CD4-positive, CD25-positive, alpha-beta regulatory T cell (primary cell): ENCODE measurements around the gene NOP10. TPM values are rescaled to one million over a fixed set of nuclear protein-coding genes. Genes with fewer than 3 reads are reported as not detected.
"Not testable (repeated sequence)": the region's sequence is repeated elsewhere in the genome, so short reads cannot be mapped to it uniquely, and the experiment has no call there.

Experiments
- ATAC-seq, 2 donors: fragments of 150-1000 bp; cut with Tn5 transposase; one replicate each; pipeline ENCODE4 v1.10.0; 2021; ENCODE audit warnings: low read depth in 2 of 2, moderate number of reproducible peaks in 2 of 2, moderate library complexity in 1 of 2
- DNase-seq, 3 donors: peaks; one replicate each; pipeline versions ENCODE4 v3.0.0 to v3.0.0-alpha.2; 2012 to 2022; ENCODE audit warnings: mixed read lengths in 1 of 3
- H3K27ac ChIP-seq: one replicate; pipeline ENCODE4 v1.7.0; 2013; ENCODE audit warnings: mild to moderate bottlenecking, low read length; ENCODE audit not compliant: insufficient read depth, poor library complexity, severe bottlenecking
- H3K27me3 ChIP-seq: one replicate; pipeline ENCODE4 v1.7.0; 2013; ENCODE audit warnings: low read length; ENCODE audit not compliant: control insufficient read depth, insufficient read depth
- H3K36me3 ChIP-seq: one replicate; pipeline ENCODE4 v1.7.0; 2013; ENCODE audit warnings: mild to moderate bottlenecking, low read length, moderate library complexity; ENCODE audit not compliant: control insufficient read depth, insufficient read depth
- H3K4me1 ChIP-seq: 2 replicates; pipeline ENCODE4 v1.7.0; 2013; ENCODE audit warnings: mild to moderate bottlenecking, low read length; ENCODE audit not compliant: insufficient read depth, control insufficient read depth, poor library complexity, severe bottlenecking
- H3K4me3 ChIP-seq: one replicate; pipeline ENCODE4 v1.7.0; 2013; ENCODE audit warnings: low read depth, mild to moderate bottlenecking, low read length, moderate library complexity
- H3K9me3 ChIP-seq, 2 experiments: 1 replicate in 1 of 2; 2 replicates in 1 of 2; pipeline ENCODE4 v1.7.0; 2013; ENCODE audit warnings: low read length in 2 of 2, mild to moderate bottlenecking in 1 of 2, moderate library complexity in 1 of 2; ENCODE audit not compliant: control insufficient read depth in 2 of 2
- H3K27ac Mint-ChIP-seq, 3 donors: one replicate each; pipeline ENCODE4 v1.8.0; 2020 to 2022; ENCODE audit warnings: mild to moderate bottlenecking in 3 of 3, mixed read lengths in 3 of 3, moderate library complexity in 2 of 3
- H3K27me3 Mint-ChIP-seq: one replicate; pipeline ENCODE4 v1.8.0; 2022; ENCODE audit warnings: mild to moderate bottlenecking, mixed read lengths
- H3K36me3 Mint-ChIP-seq: one replicate; pipeline ENCODE4 v1.8.0; 2020; ENCODE audit warnings: mixed read lengths
- H3K4me1 Mint-ChIP-seq, 4 donors: one replicate each; pipeline ENCODE4 v1.8.0; 2020 to 2022; ENCODE audit warnings: mixed read lengths in 4 of 4, mild to moderate bottlenecking in 1 of 4
- H3K4me3 Mint-ChIP-seq, 4 donors: one replicate each; pipeline ENCODE4 v1.8.0; 2020 to 2022; ENCODE audit warnings: mild to moderate bottlenecking in 4 of 4, mixed read lengths in 4 of 4, moderate library complexity in 3 of 4
- H3K9me3 Mint-ChIP-seq, 7 donors: one replicate each; pipeline ENCODE4 v1.8.0; 2020 to 2022; ENCODE audit warnings: mixed read lengths in 7 of 7, mild to moderate bottlenecking in 3 of 7, moderate library complexity in 2 of 7
- polyA plus RNA-seq, 4 donors: library from polyadenylated mRNA; unstranded; fragments of 300-500 nt; fragmentation: Illumina TruSeq; gene quantifications; one replicate each; pipeline ENCODE4 v1.2.3, GENCODE V29; 2021
- total RNA-seq: library from RNA; stranded (reverse); gene quantifications from one replicate; pipeline ENCODE4 v1.2.3, GENCODE V29; 2022

The NOP10 gene
- 54.1 TPM for total RNA-seq
- polyA plus RNA-seq = 100 to 1,000 TPM; 421 to 504 (median 464) TPM

DNA sequence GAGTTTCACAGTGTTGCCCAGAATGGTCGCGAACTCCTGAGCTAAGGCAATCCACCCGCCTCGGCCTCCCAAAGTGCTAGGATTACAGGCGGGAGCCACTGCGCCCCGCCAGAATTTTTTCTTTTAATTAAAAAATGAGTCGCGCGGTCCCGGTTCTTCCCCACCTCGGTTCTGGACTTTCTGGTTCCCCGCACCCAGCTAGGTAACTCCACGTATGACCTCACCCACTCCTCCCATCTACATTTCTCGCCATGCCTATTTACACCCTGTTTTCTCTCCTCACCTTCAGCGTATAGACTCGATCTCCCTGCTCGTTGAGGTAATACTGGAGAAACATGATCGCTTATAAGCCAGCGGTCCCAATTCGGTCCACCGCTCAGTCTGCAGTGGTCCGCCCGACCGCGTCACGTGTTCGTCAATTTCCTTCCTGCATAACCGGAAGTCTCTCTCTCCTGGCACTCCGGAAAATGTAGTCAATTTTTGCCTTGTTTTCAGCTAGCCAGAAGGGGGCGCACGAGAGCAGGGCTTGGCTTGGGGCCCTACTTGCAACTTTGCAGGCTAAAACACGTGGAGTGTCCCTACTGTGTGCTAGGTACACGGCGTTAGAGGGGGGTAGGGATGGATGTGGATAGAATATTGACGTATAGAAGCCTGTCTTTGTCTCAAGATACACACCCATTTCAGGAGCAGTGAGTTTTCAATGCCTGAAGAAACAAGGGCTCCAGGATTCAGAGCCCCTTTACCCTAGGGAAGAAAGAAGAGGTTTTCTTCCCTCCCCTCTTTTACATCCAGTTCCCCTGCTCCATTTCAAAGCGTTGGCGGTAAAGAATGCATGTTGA, at the start of gene NOP10, which contains the start of gene NUTM1:
Gene NOP10, minus strand, starts transcription at position 400 of the 839 bp plus-strand sequence. Its CDS starts 63 bp downstream, at position 337.
Gene NUTM1, plus strand, starts transcription at position 579 of the 839 bp plus-strand sequence. CDS start 382 bp downstream, outside the sequence.
- DNase-seq (peak; percentile 87 to 95 (median 92)), ATAC-seq (peak; percentile 89 to 92)
- Mint-ChIP-seq H3K27ac (peak within 1 kb of the TSS in 2 of 3 donors; percentile 93 to 97), H3K27me3 (no peaks in the 10 kb centered on the region), H3K36me3 (peaks cover 16% of the 10 kb centered on the region), H3K9me3 (peaks cover 0 to 2% (median 0%) of the 10 kb centered on the region in 7 donors), H3K4me3 (no peak within 1 kb of the TSS), H3K4me1 (peaks cover 14 to 33% (median 16%) of the 10 kb centered on the region in 4 donors)
- Histone ChIP-seq H3K9me3 (no peaks in the 10 kb centered on the region), H3K4me1 (peaks cover 29% of the 10 kb centered on the region), H3K36me3 (peaks cover 14% of the 10 kb centered on the region), H3K4me3 (peak within 1 kb of the TSS; percentile 99), H3K27me3 (no peaks in the 10 kb centered on the region), H3K27ac (peak within 1 kb of the TSS; percentile 90)

GRCh38 chr15:34389594-34390086, 46.7 kb upstream of the NOP10 start:
- not testable (repeated sequence) for H3K27ac Mint-ChIP-seq, H3K27ac ChIP-seq, H3K27me3 ChIP-seq, H3K4me1 Mint-ChIP-seq, H3K27me3 Mint-ChIP-seq, DNase-seq, H3K4me3 ChIP-seq, H3K4me1 ChIP-seq, ATAC-seq, H3K4me3 Mint-ChIP-seq, H3K36me3 ChIP-seq, H3K36me3 Mint-ChIP-seq, H3K9me3 Mint-ChIP-seq, H3K9me3 ChIP-seq

GRCh38 chr15:34381829-34382521, 39.0 kb upstream of the NOP10 start:
- H3K27me3 Mint-ChIP-seq, DNase-seq, ATAC-seq, H3K27me3 ChIP-seq, H3K4me3 ChIP-seq, H3K9me3 Mint-ChIP-seq, H3K4me1 ChIP-seq, H3K9me3 ChIP-seq, H3K36me3 ChIP-seq, H3K36me3 Mint-ChIP-seq, H3K4me3 Mint-ChIP-seq, H3K4me1 Mint-ChIP-seq, H3K27ac ChIP-seq, H3K27ac Mint-ChIP-seq: not testable (repeated sequence)

- DNase-seq, H3K27me3 ChIP-seq, ATAC-seq, H3K4me3 Mint-ChIP-seq, H3K9me3 ChIP-seq, H3K4me1 ChIP-seq, H3K4me1 Mint-ChIP-seq, H3K36me3 Mint-ChIP-seq, H3K36me3 ChIP-seq, H3K9me3 Mint-ChIP-seq, H3K27me3 Mint-ChIP-seq, H3K27ac Mint-ChIP-seq, H3K4me3 ChIP-seq, H3K27ac ChIP-seq: not testable (repeated sequence)
Measured at GRCh38 chr15:34380491-34380890, 37.6 kb upstream of the NOP10 start.

- Histone ChIP-seq H3K36me3 (no peaks in the 10 kb centered on the region), H3K4me1 (no peaks in the 10 kb centered on the region), H3K27ac (no peak overlapping the region), H3K4me3 (no peak overlapping the region), H3K9me3 (no peaks in the 10 kb centered on the region), H3K27me3 (no peaks in the 10 kb centered on the region)
- Mint-ChIP-seq H3K27me3 (no peaks in the 10 kb centered on the region), H3K4me1 (no peaks in the 10 kb centered on the region), H3K36me3 (peaks cover 3% of the 10 kb centered on the region), H3K27ac (no peak overlapping the region), H3K9me3 (no peaks in the 10 kb centered on the region), H3K4me3 (no peak overlapping the region)
- ATAC-seq (no peak), DNase-seq (no peak)
Measured at GRCh38 chr15:34376856-34377255, 33.9 kb upstream of the NOP10 start.

DNA sequence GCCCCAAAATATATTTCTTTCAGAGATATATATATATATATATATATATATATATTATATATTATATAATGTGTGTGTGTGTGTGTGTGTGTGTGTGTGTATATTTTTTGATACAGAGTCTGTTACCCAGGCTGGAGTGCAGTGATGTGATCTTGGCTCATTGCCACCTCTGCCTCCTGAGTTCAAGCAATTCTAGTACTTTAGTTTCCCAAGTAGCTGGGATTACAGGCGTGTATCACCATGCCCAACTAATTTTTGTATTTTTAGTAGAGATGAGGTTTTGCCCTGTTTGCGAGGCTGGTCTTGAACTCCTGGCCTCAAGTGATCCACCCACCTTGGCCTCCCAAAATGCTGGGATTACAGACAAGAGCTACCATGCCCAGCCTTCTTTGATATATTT, 32.6 kb upstream of the NOP10 start:
- not testable (repeated sequence) for H3K4me1 ChIP-seq, H3K4me1 Mint-ChIP-seq, H3K36me3 Mint-ChIP-seq, H3K27me3 Mint-ChIP-seq, H3K4me3 ChIP-seq, H3K27ac ChIP-seq, H3K9me3 Mint-ChIP-seq, H3K36me3 ChIP-seq, DNase-seq, H3K9me3 ChIP-seq, H3K27me3 ChIP-seq, ATAC-seq, H3K4me3 Mint-ChIP-seq
- H3K27ac Mint-ChIP-seq = peak overlapping the region in 1 of 3 donors; percentile 9

GRCh38 chr15:34374816-34375215, 31.9 kb upstream of the NOP10 start:
- H3K9me3 ChIP-seq = no peaks in the 10 kb centered on the region
- no peak overlapping the region for H3K4me3 ChIP-seq
- H3K36me3 Mint-ChIP-seq = no peaks in the 10 kb centered on the region
- DNase-seq (no peak), ATAC-seq (no peak)
- no peaks in the 10 kb centered on the region for H3K4me1 ChIP-seq
- H3K27ac ChIP-seq = no peak overlapping the region
- H3K27me3 Mint-ChIP-seq = no peaks in the 10 kb centered on the region
- H3K4me3 Mint-ChIP-seq = no peak overlapping the region
- H3K9me3 Mint-ChIP-seq = no peaks in the 10 kb centered on the region
- H3K27ac Mint-ChIP-seq = no peak overlapping the region
- no peaks in the 10 kb centered on the region for H3K27me3 ChIP-seq
- peaks cover 0 to 7% (median 1%) of the 10 kb centered on the region in 4 donors for H3K4me1 Mint-ChIP-seq
- no peaks in the 10 kb centered on the region for H3K36me3 ChIP-seq
